HCT116 (cell line): ENCODE data around the gene BCL2L15. TPM values are rescaled to one million over a fixed set of nuclear protein-coding genes. Genes with fewer than 3 reads are reported as not detected.

Source experiments
- ATAC-seq: fragments of 200-7000 bp; cut with Tn5 transposase; 2 replicates; pipeline ENCODE4 v1.9.1; 2020; ENCODE audit warnings: mild to moderate bottlenecking, moderate library complexity
- BruUV-seq: library from RNA; stranded (reverse); fragments of 400-500 nt; replicated peaks from 2 replicates; lab custom pipeline; 2021; lab: Mats Ljungman, UMichigan
- CTCF ChIA-PET: fragments of 300-600 bp; sonication (Branson Sonifier 250); formaldehyde crosslinking; loops from one replicate; lab custom pipeline; 2021; ENCODE audit warnings: antibody characterized with exemption; lab: Charles Lee
- POLR2A ChIA-PET: fragments of 300-600, 350-600 bp; sonication (Branson Sonifier 250); formaldehyde crosslinking; loops from one replicate; lab custom pipeline; 2021; ENCODE audit warnings: antibody characterized with exemption; lab: Charles Lee
- RAD21 ChIA-PET, 2 experiments: fragments of 300-600 bp; sonication (Branson Sonifier 250); formaldehyde crosslinking; loops; one replicate each; lab custom pipeline; 2023; ENCODE audit warnings: low total read pairs in 2 of 2; ENCODE audit not compliant: uncharacterized antibody in 2 of 2, unreplicated experiment in 2 of 2, low non-redundant PET in 1 of 2; lab: Charles Lee
- DNase-seq: peaks from one replicate; pipeline ENCODE4 v3.0.0-alpha.2; 2010; ENCODE audit warnings: low read depth, low spot score
- H2AFZ ChIP-seq: fragments of 200-600 bp; shearing (Covaris generic), sonication (generic); 2 replicates; pipeline ENCODE4 v1.6.1; 2017; ENCODE audit warnings: low read depth, mixed run types, mixed read lengths, antibody characterized with exemption, low read length; ENCODE audit not compliant: poor library complexity, severe bottlenecking
- H3K27ac ChIP-seq: 2 replicates; pipeline ENCODE4 v1.5.1; 2012; ENCODE audit warnings: low read depth, low read length
- H3K27me3 ChIP-seq: fragments of 200-600 bp; sonication (generic); 2 replicates; pipeline ENCODE4 v1.6.1; 2016; ENCODE audit warnings: mixed run types, low read length, mixed read lengths; ENCODE audit not compliant: insufficient read depth
- H3K36me3 ChIP-seq, 2 experiments: fragments of 200-500 bp in 1 of 2; fragments of 200-600 bp in 1 of 2; sonication (Bioruptor generic) in 1 of 2; sonication (generic) in 1 of 2; 2 replicates each; pipeline versions ENCODE4 v1.5.1 to v1.6.1; 2014 to 2016; ENCODE audit warnings: low read length in 2 of 2, inconsistent platforms in 1 of 2, mixed read lengths in 1 of 2, mixed run types in 1 of 2; ENCODE audit not compliant: insufficient read depth in 2 of 2, control insufficient read depth in 1 of 2
- H3K4me1 ChIP-seq, 2 experiments: fragments of 200-600 bp in 1 of 2; sonication (generic) in 1 of 2; 2 replicates each; pipeline versions ENCODE4 v1.5.1 to v1.6.1; 2012 to 2017; ENCODE audit warnings: low read length in 2 of 2, inconsistent platforms in 1 of 2, mild to moderate bottlenecking in 1 of 2, mixed read lengths in 1 of 2, mixed run types in 1 of 2, moderate library complexity in 1 of 2; ENCODE audit not compliant: insufficient read depth in 2 of 2, control insufficient read depth in 1 of 2
- H3K4me2 ChIP-seq: fragments of 200-600 bp; sonication (generic); 2 replicates; pipeline ENCODE4 v1.6.1; 2017; ENCODE audit warnings: mixed run types, low read length, mixed read lengths
- H3K4me3 ChIP-seq, 2 experiments: fragments of 200-600 bp in 1 of 2; sonication (generic) in 1 of 2; replicated peaks in 1 of 2; 2 replicates each; pipeline ENCODE4 v1.5.1; 2011 to 2016; ENCODE audit warnings: low read length in 2 of 2, control low read depth in 1 of 2, low read depth in 1 of 2, mild to moderate bottlenecking in 1 of 2, mixed read lengths in 1 of 2, mixed run types in 1 of 2
- H3K79me2 ChIP-seq: fragments of 200-600 bp; sonication (generic); 2 replicates; pipeline ENCODE4 v1.6.1; 2017; ENCODE audit warnings: mild to moderate bottlenecking, mixed run types, low read length, moderate library complexity, mixed read lengths; ENCODE audit not compliant: insufficient read depth
- H3K9ac ChIP-seq: fragments of 200-600 bp; sonication (generic); 2 replicates; pipeline ENCODE4 v1.6.1; 2016; ENCODE audit warnings: low read length, mixed read lengths
- H3K9me2 ChIP-seq: fragments of 200-600 bp; sonication (generic), shearing (Covaris generic); 2 replicates; pipeline ENCODE4 v1.6.1; 2017; ENCODE audit warnings: mixed run types, mild to moderate bottlenecking, moderate library complexity; ENCODE audit not compliant: insufficient read depth
- H3K9me3 ChIP-seq, 2 experiments: fragments of 200-500 bp in 1 of 2; fragments of 200-600 bp in 1 of 2; sonication (Bioruptor generic) in 1 of 2; sonication (generic) in 1 of 2; 2 replicates each; pipeline ENCODE4 v1.6.1; 2014 to 2017; ENCODE audit warnings: low read length in 2 of 2, mixed read lengths in 2 of 2, inconsistent platforms in 1 of 2, low read depth in 1 of 2, mild to moderate bottlenecking in 1 of 2, mixed run types in 1 of 2, moderate library complexity in 1 of 2; ENCODE audit not compliant: control insufficient read depth in 1 of 2, insufficient read depth in 1 of 2
- H4K20me1 ChIP-seq: fragments of 200-600 bp; sonication (generic), shearing (Covaris generic); 2 replicates; pipeline ENCODE4 v1.6.1; 2017; ENCODE audit warnings: mixed run types, mild to moderate bottlenecking, moderate library complexity; ENCODE audit not compliant: insufficient read depth
- ATF3 ChIP-seq: IDR thresholded peaks from 2 replicates; pipeline ENCODE4 v1.6.1; 2012
- CTCF ChIP-seq, 3 experiments: fragments of 200-600 bp in 1 of 3; sonication (generic) in 1 of 3; IDR thresholded peaks in 2 of 3; conservative IDR thresholded peaks in 1 of 3; 2 replicates each; pipeline ENCODE4 v1.5.1; 2012 to 2017; ENCODE audit warnings: low read depth in 2 of 3, low read length in 2 of 3, antibody characterized with exemption in 1 of 3, borderline replicate concordance in 1 of 3, control low read depth in 1 of 3, mild to moderate bottlenecking in 1 of 3, mixed read lengths in 1 of 3, mixed run types in 1 of 3, moderate library complexity in 1 of 3; ENCODE audit not compliant: insufficient read depth in 1 of 3
- ELF1 ChIP-seq: IDR thresholded peaks from 2 replicates; pipeline ENCODE4 v1.6.1; 2012; ENCODE audit warnings: low read depth, borderline replicate concordance
- EZH2 ChIP-seq: fragments of 200-600 bp; sonication (generic); IDR thresholded peaks from 2 replicates; pipeline ENCODE4 v1.6.1; 2017; ENCODE audit warnings: antibody characterized with exemption, mixed run types
- JUND ChIP-seq: IDR thresholded peaks from 2 replicates; pipeline ENCODE4 v1.6.1; 2012
- MAX ChIP-seq: IDR thresholded peaks from 2 replicates; pipeline ENCODE4 v1.6.1; 2012
- POLR2AphosphoS5 ChIP-seq: IDR thresholded peaks from 2 replicates; pipeline ENCODE4 v1.6.1; 2011; ENCODE audit warnings: mild to moderate bottlenecking, low read depth, low read length, moderate library complexity
- REST ChIP-seq: IDR thresholded peaks from 2 replicates; pipeline ENCODE4 v1.6.1; 2012; ENCODE audit warnings: low read depth
- SIN3A ChIP-seq: IDR thresholded peaks from 2 replicates; pipeline ENCODE4 v1.6.1; 2012; ENCODE audit warnings: low read depth
- SP1 ChIP-seq: IDR thresholded peaks from 2 replicates; pipeline ENCODE4 v1.6.1; 2012; ENCODE audit warnings: low read depth
- YY1 ChIP-seq: IDR thresholded peaks from 2 replicates; pipeline ENCODE4 v1.6.1; 2011; ENCODE audit warnings: low read length, low read depth, moderate library complexity, mild to moderate bottlenecking; ENCODE audit not compliant: insufficient replicate concordance; ENCODE audit errors: extremely low read depth
- ZBTB33 ChIP-seq: IDR thresholded peaks from 2 replicates; pipeline ENCODE4 v1.6.1; 2011; ENCODE audit warnings: mild to moderate bottlenecking, low read length, moderate library complexity; ENCODE audit not compliant: insufficient replicate concordance; ENCODE audit errors: extremely low read depth
- intact Hi-C: fragments of 100-400 bp; cut with micrococcal nuclease; formaldehyde crosslinking; loops from 2 replicates; pipeline ENCODE4 v1.10.0; 2022
- total RNA-seq: library from RNA; stranded (reverse); gene quantifications from one replicate; pipeline ENCODE4 v1.2.1, GENCODE V29; 2021; ENCODE audit not compliant: unreplicated experiment

BCL2L15 gene
- total RNA-seq, 1 experiment from 2014 or later, result 0.54 TPM

GRCh38 chr1:113891631-113892220, 4.3 kb upstream of the BCL2L15 start (continued):
- no peak for TF ChIP-seq ZBTB33

- Histone ChIP-seq H3K9me2 (no peaks in the 10 kb centered on the region), H3K4me1 (peaks cover 34 to 38% of the 10 kb centered on the region in 2 experiments), H3K9me3 (no peaks in the 10 kb centered on the region), H3K79me2 (no peaks in the 10 kb centered on the region), H3K36me3 (0 out of 4 replicates have a peak, but pooled peaks cover 0 to 9% of the 10 kb centered on the region in 2 experiments), H4K20me1 (no peaks in the 10 kb centered on the region), H3K27me3 (no peaks in the 10 kb centered on the region), H3K4me3 (no peak overlapping the region), H3K27ac (no peak overlapping the region), H3K9ac (no peak overlapping the region), H3K4me2 (no peak overlapping the region), H2AFZ (no peak overlapping the region)
- ATAC-seq (no peak), DNase-seq (no peak)
- intact Hi-C loops, result no loop called here
- BruUV-seq, result no TSS peak
- TF ChIP-seq YY1 (no peak), SIN3A (no peak), POLR2AphosphoS5 (no peak), REST (no peak), MAX (no peak), ATF3 (no peak), EZH2 (no peak), SP1 (no peak), ZBTB33 (no peak), JUND (no peak), CTCF (IDR thresholded peaks at IDR 0.05 in 2 of 3, conservative IDR thresholded peaks at IDR 0.05 in 1 of 3; ENCODE audit: borderline replicate concordance in 1 of 3, insufficient read depth in 1 of 3, low read depth in 2 of 3, low read length in 2 of 3) (no peak), ELF1 (no peak)
- POLR2A ChIA-PET, result no interaction called here
- RAD21 ChIA-PET, result no interaction called here
- CTCF ChIA-PET, result no interaction called here
These were observed 3.4 kb upstream of the BCL2L15 start for GRCh38 chr1:113890816-113891215.
